WTC11 (cell line): ENCODE measurements around the gene TST.

Experiments
- ARID4B ChIP-seq: sonication (generic); formaldehyde crosslinking; IDR thresholded peaks from 2 replicates; pipeline ENCODE4 v1.8.0; 2023; ENCODE audit warnings: missing genetic modification reagents, mild to moderate bottlenecking, borderline replicate concordance
- ATF3 ChIP-seq: sonication (generic); formaldehyde crosslinking; conservative IDR thresholded peaks from 2 replicates; pipeline ENCODE4 v1.8.1; 2022; ENCODE audit warnings: mild to moderate bottlenecking, missing genetic modification reagents
- ATF6 ChIP-seq: sonication (generic); formaldehyde crosslinking; IDR thresholded peaks from 2 replicates; pipeline ENCODE4 v1.8.1; 2023; ENCODE audit warnings: mild to moderate bottlenecking, missing genetic modification reagents
- CTCF ChIP-seq: fragments of 200-600 bp; IDR thresholded peaks from 2 replicates; pipeline ENCODE4 v1.8.0; 2022; ENCODE audit warnings: antibody characterized with exemption
- E2F4 ChIP-seq: sonication (generic); formaldehyde crosslinking; IDR thresholded peaks from 2 replicates; pipeline ENCODE4 v1.8.1; 2022; ENCODE audit warnings: low read depth, mild to moderate bottlenecking, moderate library complexity, missing genetic modification reagents, borderline replicate concordance
- ESRRA ChIP-seq: sonication (generic); formaldehyde crosslinking; IDR thresholded peaks from 2 replicates; pipeline ENCODE4 v1.8.1; 2022; ENCODE audit warnings: mild to moderate bottlenecking, missing genetic modification reagents, borderline replicate concordance
- GTF2I ChIP-seq: fragments of 250-450 bp; sonication (Bioruptor Pico); conservative IDR thresholded peaks from 2 replicates; pipeline ENCODE4 v1.4.0; 2021; ENCODE audit warnings: mild to moderate bottlenecking
- JUN ChIP-seq: sonication (generic); formaldehyde crosslinking; IDR thresholded peaks from 2 replicates; pipeline ENCODE4 v1.8.0; 2023; ENCODE audit warnings: mild to moderate bottlenecking, missing genetic modification reagents
- KAT7 ChIP-seq: sonication (generic); formaldehyde crosslinking; IDR thresholded peaks from 2 replicates; pipeline ENCODE4 v1.8.1; 2023; ENCODE audit warnings: missing genetic modification reagents, mild to moderate bottlenecking, borderline replicate concordance
- MAX ChIP-seq: sonication (generic); formaldehyde crosslinking; IDR thresholded peaks from 2 replicates; pipeline ENCODE4 v1.8.0; 2022; ENCODE audit warnings: mild to moderate bottlenecking, missing genetic modification reagents
- SP1 ChIP-seq: sonication (generic); formaldehyde crosslinking; conservative IDR thresholded peaks from 2 replicates; pipeline ENCODE4 v1.8.1; 2022; ENCODE audit warnings: missing genetic modification reagents
- STAT6 ChIP-seq: sonication (generic); formaldehyde crosslinking; conservative IDR thresholded peaks from 2 replicates; pipeline ENCODE4 v1.8.1; 2023; ENCODE audit warnings: mild to moderate bottlenecking, low read depth, missing genetic modification reagents, moderate library complexity
- USF2 ChIP-seq: sonication (generic); formaldehyde crosslinking; IDR thresholded peaks from 2 replicates; pipeline ENCODE4 v1.8.1; 2023; ENCODE audit warnings: mild to moderate bottlenecking, missing genetic modification reagents, moderate library complexity
- ZNF121 ChIP-seq: sonication (generic); formaldehyde crosslinking; IDR thresholded peaks from 2 replicates; pipeline ENCODE4 v1.8.0; 2023; ENCODE audit warnings: missing genetic modification reagents

- TF ChIP-seq CTCF = no peak
- no peak for TF ChIP-seq ZNF121 (CRISPR knock-in tag)
- TF ChIP-seq GTF2I (CRISPR knock-in tag) = no peak
- TF ChIP-seq ESRRA (CRISPR knock-in tag) = no peak
- no peak for TF ChIP-seq KAT7
- no peak for TF ChIP-seq STAT6 (CRISPR knock-in tag)
- no peak for TF ChIP-seq SP1
- TF ChIP-seq E2F4 (CRISPR knock-in tag) = no peak
- TF ChIP-seq ARID4B (CRISPR knock-in tag) = no peak
- no peak for TF ChIP-seq MAX
- TF ChIP-seq ATF6 (CRISPR knock-in tag) = no peak
- TF ChIP-seq ATF3 (CRISPR knock-in tag) = no peak
- TF ChIP-seq USF2 (CRISPR knock-in tag) = no peak
- no peak for TF ChIP-seq JUN
Measured at GRCh38 chr22:37059876-37060449, 40.7 kb upstream of the TST start.
